ENCODE measurements around the gene CLSTN1. TPM values are rescaled to one million over a fixed set of nuclear protein-coding genes. Genes with fewer than 3 reads are reported as not detected.
A peak's percentile ranks its signal among the peaks of the same experiment; 100 is the strongest.

The CLSTN1 gene
- total RNA-seq, 1 donor from 2014 or later = 75.4 TPM

- no peak overlapping the region for H3K4me2 ChIP-seq
- no peaks in the 10 kb centered on the region for H3K36me3 ChIP-seq
- no peaks in the 10 kb centered on the region for H3K9me3 ChIP-seq (ENCODE audit: low read depth)
- no peaks in the 10 kb centered on the region for H3K9me3 Mint-ChIP-seq
- H3K4me1 ChIP-seq = peaks cover 12% of the 10 kb centered on the region
- no peak for DNase-seq (ENCODE audit: low spot score)
- H2AFZ ChIP-seq (replicated peaks) = no peak overlapping the region
- no peak overlapping the region for H3K27ac Mint-ChIP-seq
- H3K27me3 ChIP-seq = no peaks in the 10 kb centered on the region
- H3F3A ChIP-seq (ENCODE audit: low read depth) = peaks cover 15% of the 10 kb centered on the region
- no peaks in the 10 kb centered on the region for H4K20me1 ChIP-seq (ENCODE audit: low read depth)
- no peaks in the 10 kb centered on the region for H3K36me3 Mint-ChIP-seq
- no peak overlapping the region for H3K9ac ChIP-seq
- no peak overlapping the region for H3K4me3 ChIP-seq
- TF ChIP-seq EZH2 (IDR thresholded peaks at IDR 0.05) (no peak), EZH2phosphoT487 (IDR thresholded peaks at IDR 0.05) (no peak), CTCF (IDR thresholded peaks at IDR 0.05) (no peak)
- no peak overlapping the region for H3K27ac ChIP-seq
- peak overlapping the region; percentile 21 for H3K4me3 Mint-ChIP-seq
- peaks cover 4% of the 10 kb centered on the region for H3K27me3 Mint-ChIP-seq (ENCODE audit: insufficient read depth, low read depth)
- peaks cover 29% of the 10 kb centered on the region for H3K4me1 Mint-ChIP-seq
- H3K79me2 ChIP-seq (ENCODE audit: low read depth) = no peaks in the 10 kb centered on the region
Observed at GRCh38 chr1:9833632-9834031, 9.9 kb upstream of the CLSTN1 start.

- Histone ChIP-seq H3K27me3 (peaks cover 13% of the 10 kb centered on the region), H3K4me1 (peaks cover 17% of the 10 kb centered on the region), H4K20me1 (ENCODE audit: low read depth) (peaks cover 5% of the 10 kb centered on the region), H3K4me3 (no peak overlapping the region), H3K27ac (no peak overlapping the region), H3K79me2 (ENCODE audit: low read depth) (peaks cover 8% of the 10 kb centered on the region), H3F3A (ENCODE audit: low read depth) (peaks cover 43% of the 10 kb centered on the region), H2AFZ (replicated peaks) (no peak overlapping the region), H3K36me3 (no peaks in the 10 kb centered on the region), H3K9ac (no peak overlapping the region), H3K9me3 (ENCODE audit: low read depth) (no peaks in the 10 kb centered on the region), H3K4me2 (no peak overlapping the region)
- no peaks in the 10 kb centered on the region for H3K9me3 Mint-ChIP-seq
- H3K27me3 Mint-ChIP-seq (ENCODE audit: insufficient read depth, low read depth) = peaks cover 10% of the 10 kb centered on the region
- DNase-seq (ENCODE audit: low spot score) = no peak
- no peaks in the 10 kb centered on the region for H3K36me3 Mint-ChIP-seq
- TF ChIP-seq EZH2 (IDR thresholded peaks at IDR 0.05) (no peak), EZH2phosphoT487 (IDR thresholded peaks at IDR 0.05) (no peak), CTCF (IDR thresholded peaks at IDR 0.05) (peak; percentile 49)
- no peak overlapping the region for H3K27ac Mint-ChIP-seq
- peaks cover 28% of the 10 kb centered on the region for H3K4me1 Mint-ChIP-seq
- no peak overlapping the region for H3K4me3 Mint-ChIP-seq
Observed at GRCh38 chr1:9827558-9828185, 3.9 kb upstream of the CLSTN1 start.

GRCh38 chr1:9826616-9827015 lies 2.9 kb upstream of the CLSTN1 start:
- Mint-ChIP-seq H3K4me1 (peaks cover 39% of the 10 kb centered on the region), H3K27ac (no peak overlapping the region), H3K27me3 (ENCODE audit: insufficient read depth, low read depth) (peaks cover 11% of the 10 kb centered on the region), H3K36me3 (no peaks in the 10 kb centered on the region), H3K9me3 (no peaks in the 10 kb centered on the region), H3K4me3 (peak overlapping the region; percentile 9)
- H3K4me3 ChIP-seq = no peak overlapping the region
- no peak for DNase-seq (ENCODE audit: low spot score)
- H3F3A ChIP-seq (ENCODE audit: low read depth) = peaks cover 44% of the 10 kb centered on the region
- peaks cover 26% of the 10 kb centered on the region for H3K4me1 ChIP-seq
- TF ChIP-seq CTCF (IDR thresholded peaks at IDR 0.05) (no peak), EZH2 (IDR thresholded peaks at IDR 0.05) (no peak), EZH2phosphoT487 (IDR thresholded peaks at IDR 0.05) (no peak)
- no peaks in the 10 kb centered on the region for H3K36me3 ChIP-seq
- H3K79me2 ChIP-seq (ENCODE audit: low read depth) = peaks cover 18% of the 10 kb centered on the region
- H3K9me3 ChIP-seq (ENCODE audit: low read depth) = no peaks in the 10 kb centered on the region
- no peak overlapping the region for H3K27ac ChIP-seq
- H3K4me2 ChIP-seq = no peak overlapping the region
- H3K27me3 ChIP-seq = peaks cover 13% of the 10 kb centered on the region
- H3K9ac ChIP-seq = no peak overlapping the region
- H2AFZ ChIP-seq (replicated peaks) = no peak overlapping the region
- H4K20me1 ChIP-seq (ENCODE audit: low read depth) = peaks cover 16% of the 10 kb centered on the region

Data from neural progenitor cell (in vitro differentiated cells).